A549 (cell line): ENCODE measurements around the gene ZNF212.

Source experiments
- BHLHE40 ChIP-seq: IDR thresholded peaks from 2 replicates; pipeline ENCODE4 v1.6.1; 2012; ENCODE audit warnings: low read depth, low read length, inconsistent platforms
- CBX2 ChIP-seq: fragments of 200-600 bp; sonication (generic); IDR thresholded peaks from 2 replicates; pipeline ENCODE4 v1.6.1; 2016; ENCODE audit warnings: low read depth, mild to moderate bottlenecking, borderline replicate concordance
- CEBPB ChIP-seq, 2 experiments: fragments of >200 bp in 1 of 2; sonication (Bioruptor Twin) in 1 of 2; formaldehyde crosslinking in 1 of 2; IDR thresholded peaks; 2 replicates each; pipeline ENCODE4 v1.6.1; 2012 to 2016
- ESRRA ChIP-seq: fragments of 150-350 bp; IDR thresholded peaks from 2 replicates; pipeline ENCODE4 v1.6.1; 2014; ENCODE audit warnings: mild to moderate bottlenecking, low read length, borderline replicate concordance
- FOSL2 ChIP-seq, 2 experiments: fragments of 450-650 bp in 1 of 2; fragments of >200 bp in 1 of 2; sonication (Bioruptor Twin) in 1 of 2; formaldehyde crosslinking; IDR thresholded peaks; 2 replicates each; pipeline versions ENCODE4 v1.5.0 to v1.6.1; 2016 to 2020; ENCODE audit warnings: mild to moderate bottlenecking in 1 of 2, moderate library complexity in 1 of 2
- HDAC2 ChIP-seq: fragments of 200-600 bp; sonication (generic); IDR thresholded peaks from 2 replicates; pipeline ENCODE4 v1.6.1; 2016
- HOXB13 ChIP-seq: fragments of 250-450 bp; sonication (Bioruptor Pico); IDR thresholded peaks from 2 replicates; pipeline ENCODE4 v1.5.0; 2020; ENCODE audit warnings: low read depth, mild to moderate bottlenecking, moderate library complexity
- MAZ ChIP-seq: fragments of 150-350 bp; IDR thresholded peaks from 2 replicates; pipeline ENCODE4 v1.6.1; 2014; ENCODE audit warnings: antibody characterized with exemption, low read depth, low read length, borderline replicate concordance
- POLR2AphosphoS2 ChIP-seq: conservative IDR thresholded peaks from 2 replicates; pipeline ENCODE4 v1.6.1; 2012; ENCODE audit warnings: low read length, improper control_type of control experiment, inconsistent platforms
- RAD21 ChIP-seq, 2 experiments: fragments of >200 bp in 1 of 2; sonication (Bioruptor Twin) in 1 of 2; formaldehyde crosslinking in 1 of 2; IDR thresholded peaks in 1 of 2; conservative IDR thresholded peaks in 1 of 2; 2 replicates in 1 of 2; 3 replicates in 1 of 2; pipeline ENCODE4 v1.6.1; 2012 to 2018; ENCODE audit warnings: inconsistent platforms in 1 of 2
- RCOR1 ChIP-seq: fragments of 150-350 bp; IDR thresholded peaks from 2 replicates; pipeline ENCODE4 v1.6.1; 2014; ENCODE audit warnings: antibody characterized with exemption, low read length, low read depth
- TP53 ChIP-seq: fragments of 250-450 bp; sonication (Bioruptor Pico); IDR thresholded peaks from 2 replicates; pipeline ENCODE4 v1.5.0; 2021; ENCODE audit warnings: mild to moderate bottlenecking, moderate library complexity
- TF ChIP-seq, protein P1 (sequence below): fragments of >200 bp; sonication (Bioruptor Twin); formaldehyde crosslinking; IDR thresholded peaks from 3 replicates; pipeline ENCODE4 v1.5.1; 2016
- TF ChIP-seq, protein P2 (sequence below): fragments of 200-600 bp; sonication (generic); IDR thresholded peaks from 2 replicates; pipeline ENCODE4 v1.6.1; 2016; ENCODE audit warnings: antibody characterized with exemption, mild to moderate bottlenecking, moderate library complexity

DNA sequence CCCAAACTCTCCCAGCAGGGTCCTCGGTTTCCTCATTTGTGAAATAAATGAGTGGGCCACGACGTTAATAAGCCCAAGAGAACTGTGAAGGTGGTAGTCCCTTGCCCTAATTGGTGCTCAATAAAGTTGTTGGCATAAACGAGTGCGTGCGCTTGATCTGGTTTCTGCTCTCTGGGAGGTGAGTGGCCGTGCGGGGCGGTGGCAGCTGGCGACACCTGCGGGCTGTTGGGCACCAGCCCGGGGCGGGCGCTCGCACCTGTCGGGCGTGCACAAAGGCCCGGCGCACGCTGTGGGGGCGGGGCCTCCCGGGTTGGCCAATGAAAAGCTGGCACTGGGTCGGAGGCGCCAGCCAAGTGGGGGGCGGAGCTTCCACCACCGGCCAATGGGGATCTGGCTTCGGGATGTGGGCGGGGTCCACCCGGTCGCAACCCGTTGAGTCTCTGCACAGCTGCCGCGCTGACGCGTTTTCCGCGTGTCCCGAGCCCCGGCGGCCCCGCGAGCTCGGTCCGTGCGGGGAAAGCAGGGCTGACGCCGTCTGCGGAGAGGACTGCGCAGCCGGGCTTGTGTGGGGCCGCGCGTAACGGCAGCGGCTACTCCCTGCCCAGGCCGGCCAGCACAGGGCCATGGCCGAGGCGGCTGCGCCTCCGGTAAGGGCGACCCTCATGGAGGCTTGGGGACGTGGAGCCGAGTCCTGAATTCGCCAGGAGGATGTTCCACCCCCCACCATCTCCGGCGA, 45.6 kb downstream of the ZNF212 start:
- TF ChIP-seq RCOR1 (no peak), HOXB13 (CRISPR knock-in tag) (no peak), CEBPB (IDR thresholded peaks at IDR 0.05) (no peak), HDAC2 (no peak), RAD21 (conservative IDR thresholded peaks at IDR 0.05 in 1 of 2, IDR thresholded peaks at IDR 0.05 in 1 of 2) (no peak), POLR2AphosphoS2 (peak; percentile 63; the same call in 1 of the 2 replicates), FOSL2 (IDR thresholded peaks at IDR 0.05) (no peak), FOSL2 (CRISPR knock-in tag; IDR thresholded peaks at IDR 0.05) (no peak), CBX2 (no peak), ESRRA (no peak), TP53 (CRISPR knock-in tag) (no peak), MAZ (no peak), BHLHE40 (no peak)
- TF ChIP-seq, protein P1, sequence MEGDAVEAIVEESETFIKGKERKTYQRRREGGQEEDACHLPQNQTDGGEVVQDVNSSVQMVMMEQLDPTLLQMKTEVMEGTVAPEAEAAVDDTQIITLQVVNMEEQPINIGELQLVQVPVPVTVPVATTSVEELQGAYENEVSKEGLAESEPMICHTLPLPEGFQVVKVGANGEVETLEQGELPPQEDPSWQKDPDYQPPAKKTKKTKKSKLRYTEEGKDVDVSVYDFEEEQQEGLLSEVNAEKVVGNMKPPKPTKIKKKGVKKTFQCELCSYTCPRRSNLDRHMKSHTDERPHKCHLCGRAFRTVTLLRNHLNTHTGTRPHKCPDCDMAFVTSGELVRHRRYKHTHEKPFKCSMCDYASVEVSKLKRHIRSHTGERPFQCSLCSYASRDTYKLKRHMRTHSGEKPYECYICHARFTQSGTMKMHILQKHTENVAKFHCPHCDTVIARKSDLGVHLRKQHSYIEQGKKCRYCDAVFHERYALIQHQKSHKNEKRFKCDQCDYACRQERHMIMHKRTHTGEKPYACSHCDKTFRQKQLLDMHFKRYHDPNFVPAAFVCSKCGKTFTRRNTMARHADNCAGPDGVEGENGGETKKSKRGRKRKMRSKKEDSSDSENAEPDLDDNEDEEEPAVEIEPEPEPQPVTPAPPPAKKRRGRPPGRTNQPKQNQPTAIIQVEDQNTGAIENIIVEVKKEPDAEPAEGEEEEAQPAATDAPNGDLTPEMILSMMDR: no peak
- TF ChIP-seq, protein P2, sequence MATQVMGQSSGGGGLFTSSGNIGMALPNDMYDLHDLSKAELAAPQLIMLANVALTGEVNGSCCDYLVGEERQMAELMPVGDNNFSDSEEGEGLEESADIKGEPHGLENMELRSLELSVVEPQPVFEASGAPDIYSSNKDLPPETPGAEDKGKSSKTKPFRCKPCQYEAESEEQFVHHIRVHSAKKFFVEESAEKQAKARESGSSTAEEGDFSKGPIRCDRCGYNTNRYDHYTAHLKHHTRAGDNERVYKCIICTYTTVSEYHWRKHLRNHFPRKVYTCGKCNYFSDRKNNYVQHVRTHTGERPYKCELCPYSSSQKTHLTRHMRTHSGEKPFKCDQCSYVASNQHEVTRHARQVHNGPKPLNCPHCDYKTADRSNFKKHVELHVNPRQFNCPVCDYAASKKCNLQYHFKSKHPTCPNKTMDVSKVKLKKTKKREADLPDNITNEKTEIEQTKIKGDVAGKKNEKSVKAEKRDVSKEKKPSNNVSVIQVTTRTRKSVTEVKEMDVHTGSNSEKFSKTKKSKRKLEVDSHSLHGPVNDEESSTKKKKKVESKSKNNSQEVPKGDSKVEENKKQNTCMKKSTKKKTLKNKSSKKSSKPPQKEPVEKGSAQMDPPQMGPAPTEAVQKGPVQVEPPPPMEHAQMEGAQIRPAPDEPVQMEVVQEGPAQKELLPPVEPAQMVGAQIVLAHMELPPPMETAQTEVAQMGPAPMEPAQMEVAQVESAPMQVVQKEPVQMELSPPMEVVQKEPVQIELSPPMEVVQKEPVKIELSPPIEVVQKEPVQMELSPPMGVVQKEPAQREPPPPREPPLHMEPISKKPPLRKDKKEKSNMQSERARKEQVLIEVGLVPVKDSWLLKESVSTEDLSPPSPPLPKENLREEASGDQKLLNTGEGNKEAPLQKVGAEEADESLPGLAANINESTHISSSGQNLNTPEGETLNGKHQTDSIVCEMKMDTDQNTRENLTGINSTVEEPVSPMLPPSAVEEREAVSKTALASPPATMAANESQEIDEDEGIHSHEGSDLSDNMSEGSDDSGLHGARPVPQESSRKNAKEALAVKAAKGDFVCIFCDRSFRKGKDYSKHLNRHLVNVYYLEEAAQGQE: no peak
